ENCODE measurements around the gene PCDHB8. TPM values are rescaled to one million over a fixed set of nuclear protein-coding genes. Genes with fewer than 3 reads are reported as not detected.
"Not testable (repeated sequence)": the region's sequence is repeated elsewhere in the genome, so short reads cannot be mapped to it uniquely, and the experiment has no call there.

PCDHB8 gene
- total RNA-seq, 1 experiment from 2014 or later, result not detected

- CTCF ChIA-PET, result not testable (repeated sequence)
Observed at GRCh38 chr5:141213656-141214339, 36.2 kb downstream of the PCDHB8 start, which contains the start of gene PCDHB13. PCDHB13 (plus strand) TSS chr5:141213919; CDS start chr5:141214124, 205 bp downstream.

GRCh38 chr5:141214583-141214982 lies 37.0 kb downstream of the PCDHB8 start:
- RAD21 ChIA-PET (ENCODE audit: low non-redundant PET in 1 of 2, low total read pairs in 2 of 2, uncharacterized antibody in 2 of 2, unreplicated experiment in 2 of 2); POLR2A ChIA-PET: not testable (repeated sequence)

More at GRCh38 chr5:141213656-141214339, 36.2 kb downstream of the PCDHB8 start, which contains the start of gene PCDHB13:
- H3K27me3 ChIP-seq (ENCODE audit: insufficient read depth, low read length); H3K27ac ChIP-seq (ENCODE audit: low read depth, low read length); H3K9me3 ChIP-seq (ENCODE audit: control insufficient read depth in 1 of 2, insufficient read depth in 1 of 2, low read depth in 1 of 2, low read length in 2 of 2); POLR2A ChIA-PET; RAD21 ChIA-PET (ENCODE audit: low non-redundant PET in 1 of 2, low total read pairs in 2 of 2, uncharacterized antibody in 2 of 2, unreplicated experiment in 2 of 2); intact Hi-C loops (cut with micrococcal nuclease); H3K4me1 ChIP-seq (ENCODE audit: control insufficient read depth in 1 of 2, insufficient read depth in 2 of 2, low read length in 2 of 2); H3K9me2 ChIP-seq (ENCODE audit: insufficient read depth); H3K4me2 ChIP-seq (ENCODE audit: low read length); H3K4me3 ChIP-seq (replicated peaks in 1 of 2; ENCODE audit: low read depth in 1 of 2, low read length in 2 of 2); H3K79me2 ChIP-seq (ENCODE audit: insufficient read depth, low read length); H4K20me1 ChIP-seq (ENCODE audit: insufficient read depth); BruUV-seq (replicated peaks); H3K36me3 ChIP-seq (ENCODE audit: control insufficient read depth in 1 of 2, insufficient read depth in 2 of 2, low read length in 2 of 2); H2AFZ ChIP-seq (ENCODE audit: low read depth, low read length, poor library complexity, severe bottlenecking); H3K9ac ChIP-seq (ENCODE audit: low read length): not testable (repeated sequence)
- peak; percentile 13 for DNase-seq (ENCODE audit: low read depth, low spot score)
- peak; percentile 65 for ATAC-seq
- TF ChIP-seq RAD21 (IDR thresholded peaks at IDR 0.05; ENCODE audit: low read depth), result peak; percentile 48
- TF ChIP-seq, protein P1, sequence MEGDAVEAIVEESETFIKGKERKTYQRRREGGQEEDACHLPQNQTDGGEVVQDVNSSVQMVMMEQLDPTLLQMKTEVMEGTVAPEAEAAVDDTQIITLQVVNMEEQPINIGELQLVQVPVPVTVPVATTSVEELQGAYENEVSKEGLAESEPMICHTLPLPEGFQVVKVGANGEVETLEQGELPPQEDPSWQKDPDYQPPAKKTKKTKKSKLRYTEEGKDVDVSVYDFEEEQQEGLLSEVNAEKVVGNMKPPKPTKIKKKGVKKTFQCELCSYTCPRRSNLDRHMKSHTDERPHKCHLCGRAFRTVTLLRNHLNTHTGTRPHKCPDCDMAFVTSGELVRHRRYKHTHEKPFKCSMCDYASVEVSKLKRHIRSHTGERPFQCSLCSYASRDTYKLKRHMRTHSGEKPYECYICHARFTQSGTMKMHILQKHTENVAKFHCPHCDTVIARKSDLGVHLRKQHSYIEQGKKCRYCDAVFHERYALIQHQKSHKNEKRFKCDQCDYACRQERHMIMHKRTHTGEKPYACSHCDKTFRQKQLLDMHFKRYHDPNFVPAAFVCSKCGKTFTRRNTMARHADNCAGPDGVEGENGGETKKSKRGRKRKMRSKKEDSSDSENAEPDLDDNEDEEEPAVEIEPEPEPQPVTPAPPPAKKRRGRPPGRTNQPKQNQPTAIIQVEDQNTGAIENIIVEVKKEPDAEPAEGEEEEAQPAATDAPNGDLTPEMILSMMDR (IDR thresholded peaks at IDR 0.05 in 2 of 3, conservative IDR thresholded peaks at IDR 0.05 in 1 of 3; ENCODE audit: borderline replicate concordance in 1 of 3, insufficient read depth in 1 of 3, low read depth in 2 of 3, low read length in 2 of 3), result peak; percentile 15 to 37 (median 23); a peak in 4 of 6 replicates

DNA sequence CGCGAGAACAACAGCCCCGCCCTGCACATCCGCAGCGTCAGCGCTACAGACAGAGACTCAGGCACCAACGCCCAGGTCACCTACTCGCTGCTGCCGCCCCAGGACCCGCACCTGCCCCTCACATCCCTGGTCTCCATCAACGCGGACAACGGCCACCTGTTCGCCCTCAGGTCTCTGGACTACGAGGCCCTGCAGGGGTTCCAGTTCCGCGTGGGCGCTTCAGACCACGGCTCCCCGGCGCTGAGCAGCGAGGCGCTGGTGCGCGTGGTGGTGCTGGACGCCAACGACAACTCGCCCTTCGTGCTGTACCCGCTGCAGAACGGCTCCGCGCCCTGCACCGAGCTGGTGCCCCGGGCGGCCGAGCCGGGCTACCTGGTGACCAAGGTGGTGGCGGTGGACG lies 37.9 kb downstream of the PCDHB8 start:
- CTCF ChIA-PET; H3K9me3 ChIP-seq (ENCODE audit: control insufficient read depth in 1 of 2, insufficient read depth in 1 of 2, low read depth in 1 of 2, low read length in 2 of 2); BruUV-seq (replicated peaks): not testable (repeated sequence)

More at GRCh38 chr5:141214583-141214982, 37.0 kb downstream of the PCDHB8 start:
- BruUV-seq (replicated peaks); intact Hi-C loops (cut with micrococcal nuclease); H4K20me1 ChIP-seq (ENCODE audit: insufficient read depth); H3K79me2 ChIP-seq (ENCODE audit: insufficient read depth, low read length); H3K9me2 ChIP-seq (ENCODE audit: insufficient read depth); H3K27ac ChIP-seq (ENCODE audit: low read depth, low read length); ATAC-seq; H3K27me3 ChIP-seq (ENCODE audit: insufficient read depth, low read length); H3K4me3 ChIP-seq (replicated peaks in 1 of 2; ENCODE audit: low read depth in 1 of 2, low read length in 2 of 2); H3K9me3 ChIP-seq (ENCODE audit: control insufficient read depth in 1 of 2, insufficient read depth in 1 of 2, low read depth in 1 of 2, low read length in 2 of 2); H2AFZ ChIP-seq (ENCODE audit: low read depth, low read length, poor library complexity, severe bottlenecking); H3K4me1 ChIP-seq (ENCODE audit: control insufficient read depth in 1 of 2, insufficient read depth in 2 of 2, low read length in 2 of 2); CTCF ChIA-PET; H3K36me3 ChIP-seq (ENCODE audit: control insufficient read depth in 1 of 2, insufficient read depth in 2 of 2, low read length in 2 of 2); H3K4me2 ChIP-seq (ENCODE audit: low read length); DNase-seq (ENCODE audit: low read depth, low spot score); H3K9ac ChIP-seq (ENCODE audit: low read length): not testable (repeated sequence)

GRCh38 chr5:141216035-141216434 lies 38.4 kb downstream of the PCDHB8 start:
- DNase-seq (ENCODE audit: low read depth, low spot score); RAD21 ChIA-PET (ENCODE audit: low non-redundant PET in 1 of 2, low total read pairs in 2 of 2, uncharacterized antibody in 2 of 2, unreplicated experiment in 2 of 2); H3K27me3 ChIP-seq (ENCODE audit: insufficient read depth, low read length); H4K20me1 ChIP-seq (ENCODE audit: insufficient read depth); H3K79me2 ChIP-seq (ENCODE audit: insufficient read depth, low read length); H3K4me3 ChIP-seq (replicated peaks in 1 of 2; ENCODE audit: low read depth in 1 of 2, low read length in 2 of 2); ATAC-seq; H2AFZ ChIP-seq (ENCODE audit: low read depth, low read length, poor library complexity, severe bottlenecking); H3K36me3 ChIP-seq (ENCODE audit: control insufficient read depth in 1 of 2, insufficient read depth in 2 of 2, low read length in 2 of 2); H3K9ac ChIP-seq (ENCODE audit: low read length); H3K27ac ChIP-seq (ENCODE audit: low read depth, low read length); H3K4me2 ChIP-seq (ENCODE audit: low read length); BruUV-seq (replicated peaks); POLR2A ChIA-PET; H3K4me1 ChIP-seq (ENCODE audit: control insufficient read depth in 1 of 2, insufficient read depth in 2 of 2, low read length in 2 of 2); intact Hi-C loops (cut with micrococcal nuclease); H3K9me3 ChIP-seq (ENCODE audit: control insufficient read depth in 1 of 2, insufficient read depth in 1 of 2, low read depth in 1 of 2, low read length in 2 of 2); H3K9me2 ChIP-seq (ENCODE audit: insufficient read depth); CTCF ChIA-PET: not testable (repeated sequence)

More for the DNA sequence above, 37.9 kb downstream of the PCDHB8 start:
- H3K9me2 ChIP-seq (ENCODE audit: insufficient read depth); H4K20me1 ChIP-seq (ENCODE audit: insufficient read depth); H3K27me3 ChIP-seq (ENCODE audit: insufficient read depth, low read length); H3K27ac ChIP-seq (ENCODE audit: low read depth, low read length); H3K4me2 ChIP-seq (ENCODE audit: low read length); DNase-seq (ENCODE audit: low read depth, low spot score); H3K79me2 ChIP-seq (ENCODE audit: insufficient read depth, low read length); H3K4me1 ChIP-seq (ENCODE audit: control insufficient read depth in 1 of 2, insufficient read depth in 2 of 2, low read length in 2 of 2); H2AFZ ChIP-seq (ENCODE audit: low read depth, low read length, poor library complexity, severe bottlenecking); intact Hi-C loops (cut with micrococcal nuclease); RAD21 ChIA-PET (ENCODE audit: low non-redundant PET in 1 of 2, low total read pairs in 2 of 2, uncharacterized antibody in 2 of 2, unreplicated experiment in 2 of 2); POLR2A ChIA-PET; H3K9ac ChIP-seq (ENCODE audit: low read length); H3K36me3 ChIP-seq (ENCODE audit: control insufficient read depth in 1 of 2, insufficient read depth in 2 of 2, low read length in 2 of 2); ATAC-seq; H3K4me3 ChIP-seq (replicated peaks in 1 of 2; ENCODE audit: low read depth in 1 of 2, low read length in 2 of 2): not testable (repeated sequence)

Data from HCT116 (cell line).